NOMO-1 treated with DMSO at 0.1 percent for 48 hours (cell line): ENCODE results near the gene ZNF578.
"Not testable (repeated sequence)": the region's sequence is repeated elsewhere in the genome, so short reads cannot be mapped to it uniquely, and the experiment has no call there.

Experiments used
- DNase-seq: peaks from one replicate; lab custom pipeline; 2025; ENCODE audit not compliant: unreplicated experiment; lab: John Stamatoyannopoulos, UW

Gene ZNF578

GRCh38 chr19:52453324-52454094, at the start of gene ZNF578:
ZNF578 (plus strand) TSS chr19:52453553; CDS start chr19:52501846, 48,293 bp downstream.
- DNase-seq, result no peak

- no peak for DNase-seq
These were observed 43.1 kb upstream of the ZNF578 start for GRCh38 chr19:52410276-52410675.

- no peak for DNase-seq
These were observed 37.6 kb upstream of the ZNF578 start for GRCh38 chr19:52415711-52416110.

- DNase-seq, result no peak
These were observed 24.4 kb upstream of the ZNF578 start, which contains the start of gene ZNF534 for GRCh38 chr19:52428937-52429336. ZNF534 (plus strand) TSS chr19:52429148; CDS start chr19:52431475, 2,327 bp downstream.

- DNase-seq, result no peak
These were observed 11.2 kb upstream of the ZNF578 start for GRCh38 chr19:52442179-52442578.

GRCh38 chr19:52444506-52444905, 8.8 kb upstream of the ZNF578 start:
- no peak for DNase-seq

GRCh38 chr19:52451241-52451640, 2.1 kb upstream of the ZNF578 start:
- no peak for DNase-seq

GRCh38 chr19:52464798-52465470, 11.6 kb downstream of the ZNF578 start:
- DNase-seq, result no peak

- no peak for DNase-seq
These were observed 20.4 kb downstream of the ZNF578 start for GRCh38 chr19:52473655-52474350.

GRCh38 chr19:52474351-52475127, 21.2 kb downstream of the ZNF578 start:
- no peak for DNase-seq

GRCh38 chr19:52484111-52484743, 30.9 kb downstream of the ZNF578 start:
- not testable (repeated sequence) for DNase-seq

- DNase-seq, result not testable (repeated sequence)
These were observed 31.7 kb downstream of the ZNF578 start for GRCh38 chr19:52485064-52485463.

GRCh38 chr19:52485561-52486240, 32.3 kb downstream of the ZNF578 start:
- DNase-seq, result not testable (repeated sequence)

- no peak for DNase-seq
These were observed 39.0 kb downstream of the ZNF578 start for GRCh38 chr19:52492201-52492993.

GRCh38 chr19:52492994-52493470, 39.7 kb downstream of the ZNF578 start:
- no peak for DNase-seq

- DNase-seq, result no peak
These were observed 41.2 kb downstream of the ZNF578 start for GRCh38 chr19:52494518-52494917.

- no peak for DNase-seq
These were observed 45.2 kb downstream of the ZNF578 start for GRCh38 chr19:52498571-52498970.

GRCh38 chr19:52500474-52500873, 47.1 kb downstream of the ZNF578 start:
- DNase-seq, result not testable (repeated sequence)

GRCh38 chr19:52500991-52501390, 47.6 kb downstream of the ZNF578 start:
- DNase-seq, result not testable (repeated sequence)
